Sigmoid colon (tissue), 4 donors: Measurements from ENCODE around the gene CDKAL1.

Experiments
- EP300 ChIP-seq, 4 donors: sonication (generic); formaldehyde crosslinking; IDR thresholded peaks; one replicate each; pipeline ENCODE4 v1.6.1; 2017; ENCODE audit warnings: antibody characterized with exemption in 4 of 4
- POLR2AphosphoS5 ChIP-seq, 4 donors: sonication (generic); formaldehyde crosslinking; IDR thresholded peaks; one replicate each; pipeline ENCODE4 v1.6.1; 2017; ENCODE audit warnings: antibody characterized with exemption in 4 of 4

DNA sequence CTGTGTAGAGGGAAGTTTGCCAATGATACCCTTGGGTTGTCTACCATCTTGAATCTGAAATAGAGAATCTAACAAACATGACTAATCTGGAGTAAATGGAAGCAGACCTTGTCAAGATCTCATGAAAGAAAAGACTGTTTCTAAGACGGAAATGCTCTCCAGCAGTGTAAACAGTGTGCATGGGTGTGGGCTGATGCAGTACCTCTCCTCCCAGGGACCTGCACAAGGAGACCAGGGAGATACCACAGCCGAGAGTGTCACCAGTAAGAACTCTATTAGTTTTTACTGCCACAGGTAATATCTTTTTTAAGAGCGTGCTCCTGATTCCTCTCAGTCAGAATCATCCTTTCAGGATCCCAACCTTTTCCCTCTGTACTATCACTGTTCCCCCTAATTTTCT, 546.0 kb downstream of the CDKAL1 start:
- TF ChIP-seq POLR2AphosphoS5 (IDR thresholded peaks at IDR 0.05) (no peak), EP300 (IDR thresholded peaks at IDR 0.05) (no peak)
